Esophagus squamous epithelium (tissue), 4 donors: Measurements from ENCODE around the gene CDH15.

ENCODE experiments used
- POLR2A ChIP-seq, 4 donors: fragments of 450-650 bp; IDR thresholded peaks; one replicate each; pipeline ENCODE4 v1.6.1; 2017; ENCODE audit warnings: antibody characterized with exemption in 4 of 4, mild to moderate bottlenecking in 4 of 4, moderate library complexity in 3 of 4
- TF ChIP-seq, protein P1 (sequence below), 6 experiments: fragments of 450-650 bp in 4 of 6; fragments of 200-600 bp in 2 of 6; sonication (generic) in 2 of 6; IDR thresholded peaks; one replicate each; pipeline ENCODE4 v1.5.1; 2016 to 2019; ENCODE audit warnings: antibody characterized with exemption in 6 of 6, mild to moderate bottlenecking in 4 of 6, moderate library complexity in 4 of 6

GRCh38 chr16:89183975-89184676 is 12.6 kb downstream of the CDH15 start:
- TF ChIP-seq, protein P1, sequence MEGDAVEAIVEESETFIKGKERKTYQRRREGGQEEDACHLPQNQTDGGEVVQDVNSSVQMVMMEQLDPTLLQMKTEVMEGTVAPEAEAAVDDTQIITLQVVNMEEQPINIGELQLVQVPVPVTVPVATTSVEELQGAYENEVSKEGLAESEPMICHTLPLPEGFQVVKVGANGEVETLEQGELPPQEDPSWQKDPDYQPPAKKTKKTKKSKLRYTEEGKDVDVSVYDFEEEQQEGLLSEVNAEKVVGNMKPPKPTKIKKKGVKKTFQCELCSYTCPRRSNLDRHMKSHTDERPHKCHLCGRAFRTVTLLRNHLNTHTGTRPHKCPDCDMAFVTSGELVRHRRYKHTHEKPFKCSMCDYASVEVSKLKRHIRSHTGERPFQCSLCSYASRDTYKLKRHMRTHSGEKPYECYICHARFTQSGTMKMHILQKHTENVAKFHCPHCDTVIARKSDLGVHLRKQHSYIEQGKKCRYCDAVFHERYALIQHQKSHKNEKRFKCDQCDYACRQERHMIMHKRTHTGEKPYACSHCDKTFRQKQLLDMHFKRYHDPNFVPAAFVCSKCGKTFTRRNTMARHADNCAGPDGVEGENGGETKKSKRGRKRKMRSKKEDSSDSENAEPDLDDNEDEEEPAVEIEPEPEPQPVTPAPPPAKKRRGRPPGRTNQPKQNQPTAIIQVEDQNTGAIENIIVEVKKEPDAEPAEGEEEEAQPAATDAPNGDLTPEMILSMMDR (IDR thresholded peaks at IDR 0.05): no peak
- TF ChIP-seq POLR2A (IDR thresholded peaks at IDR 0.05): no peak
